ENCODE data around the gene NCR1. TPM values are rescaled to one million over a fixed set of nuclear protein-coding genes. Genes with fewer than 3 reads are reported as not detected.

Gene NCR1
- total RNA-seq, 2 donors from 2014 or later: 0.29 TPM; not detected in 1

DNA sequence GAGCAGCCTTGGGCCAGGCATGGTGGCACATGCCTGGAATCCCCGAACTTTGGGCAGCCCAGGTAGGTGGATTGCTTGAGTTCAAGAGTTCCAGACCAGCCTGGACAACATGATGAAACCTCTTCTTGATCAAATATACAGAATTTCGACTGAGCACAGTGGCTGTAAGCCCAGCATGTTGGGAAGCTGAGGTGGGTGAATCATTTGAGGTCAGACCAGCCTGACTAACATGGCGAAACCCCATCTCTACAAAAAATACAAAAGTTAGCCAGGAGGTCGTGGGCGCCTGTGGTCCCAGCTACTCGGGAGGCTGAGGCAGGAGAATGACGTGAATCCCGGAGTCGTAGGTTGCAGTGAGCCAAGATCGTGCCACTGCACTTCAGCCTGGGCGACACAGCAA, 49.4 kb downstream of the NCR1 start:
- intact Hi-C loops (cut with DNase I): no loop called here

GRCh38 chr19:54959840-54960239, 53.9 kb downstream of the NCR1 start:
- intact Hi-C loops (cut with DNase I): no loop called here

More for the DNA sequence above, 49.4 kb downstream of the NCR1 start:
- no peak for DNase-seq (ENCODE audit: low spot score)

More at GRCh38 chr19:54959840-54960239, 53.9 kb downstream of the NCR1 start:
- no peak for DNase-seq (ENCODE audit: low spot score)

Other genes starting within 250 kb of the NCR1 start
- 1 to 10 TPM; 2.7 to 8.7 TPM for gene LILRB4, start 243.2 kb upstream of the NCR1 start, total RNA-seq
- gene KIR3DL3, start 181.7 kb upstream of the NCR1 start, total RNA-seq: not detected
- not detected for gene KIR2DL3, start 167.6 kb upstream of the NCR1 start, total RNA-seq
- under 1 TPM in 1 of 2 donors, not detected in 1; 0.23 TPM for gene KIR2DL1, start 136.4 kb upstream of the NCR1 start, total RNA-seq
- gene KIR2DL4, start 102.5 kb upstream of the NCR1 start, total RNA-seq: under 1 TPM in 1 of 2 donors, not detected in 1; 0.37 TPM
- not detected for gene KIR3DL1, start 89.7 kb upstream of the NCR1 start, total RNA-seq
- not detected for gene KIR2DS4, start 73.5 kb upstream of the NCR1 start, total RNA-seq
- gene KIR3DL2, start 55.7 kb upstream of the NCR1 start, total RNA-seq: not detected
- 1 to 10 TPM; 2.0 to 5.8 TPM for gene FCAR, start 31.9 kb upstream of the NCR1 start, total RNA-seq
- gene NLRP7, start 41.4 kb downstream of the NCR1 start, total RNA-seq: not detected
- gene NLRP2, start 60.2 kb downstream of the NCR1 start, total RNA-seq: 1 to 10 TPM in 1 of 2 donors, under 1 TPM in 1; 0.29 to 3.0 TPM
- gene GP6, start 132.1 kb downstream of the NCR1 start, total RNA-seq: under 1 TPM in 1 of 2 donors, not detected in 1; 0.19 TPM
- gene RDH13, start 157.0 kb downstream of the NCR1 start, total RNA-seq: 1 to 10 TPM; 7.8 to 8.1 TPM
- gene EPS8L1, start 169.7 kb downstream of the NCR1 start, total RNA-seq: 1 to 10 TPM in 1 of 2 donors, under 1 TPM in 1; 0.38 to 2.1 TPM
- gene PPP1R12C, start 211.5 kb downstream of the NCR1 start, total RNA-seq: 100 to 1,000 TPM; 207 to 252 TPM
- not detected for gene TNNT1, start 243.1 kb downstream of the NCR1 start, total RNA-seq